ENCODE data around the gene AMH. TPM values are rescaled to one million over a fixed set of nuclear protein-coding genes. Genes with fewer than 3 reads are reported as not detected.

Gene AMH
- total and polyA plus RNA-seq, 12 donors: 0.15 to 1.0 (median 0.41) TPM

DNA sequence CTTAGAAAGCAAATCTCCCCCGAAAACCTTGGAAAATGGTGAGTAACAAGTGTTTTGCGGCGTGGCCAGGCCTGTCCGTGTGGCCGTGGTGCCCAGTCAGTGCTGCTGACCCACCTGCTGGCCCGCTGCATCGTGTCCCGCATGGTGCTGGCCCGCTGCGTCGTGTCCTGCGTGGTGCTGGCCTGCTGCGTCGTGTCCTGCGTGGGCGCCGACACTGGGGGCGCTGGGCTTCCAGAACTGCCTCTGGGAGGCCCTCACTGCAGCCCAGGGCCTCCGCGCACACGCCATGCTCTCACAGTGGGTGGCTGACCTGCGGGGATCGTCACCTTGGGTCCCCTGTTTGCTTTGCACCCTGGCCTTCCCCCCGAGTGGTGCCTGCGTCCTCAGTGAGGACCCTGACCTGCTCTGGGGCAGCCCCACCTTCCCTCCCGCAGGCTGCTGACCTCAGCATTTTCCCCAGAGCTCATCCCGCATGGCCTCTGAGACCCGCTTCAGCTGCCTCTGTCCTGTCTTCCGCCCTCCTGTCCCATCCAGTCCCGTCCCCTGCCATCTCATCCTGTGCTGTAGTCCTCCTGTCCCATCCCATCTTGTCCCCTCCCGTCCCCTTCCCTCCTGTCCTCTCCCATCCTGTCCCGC is 23.6 kb upstream of the AMH start:
- Histone ChIP-seq H3K27ac (no peak overlapping the region), H3K4me3 (no peak overlapping the region), H3K9me3 (no peaks in the 10 kb centered on the region), H3K36me3 (peaks cover 6 to 98% (median 50%) of the 10 kb centered on the region in 9 donors), H3K4me1 (peaks cover 0 to 20% (median 5%) of the 10 kb centered on the region in 9 donors), H3K27me3 (no peaks in the 10 kb centered on the region)
- WGBS, 2 donors: 96 to 97% methylated on average over 32 of the region's 32 CpGs
- no peak for DNase-seq
- TF ChIP-seq, protein P1, sequence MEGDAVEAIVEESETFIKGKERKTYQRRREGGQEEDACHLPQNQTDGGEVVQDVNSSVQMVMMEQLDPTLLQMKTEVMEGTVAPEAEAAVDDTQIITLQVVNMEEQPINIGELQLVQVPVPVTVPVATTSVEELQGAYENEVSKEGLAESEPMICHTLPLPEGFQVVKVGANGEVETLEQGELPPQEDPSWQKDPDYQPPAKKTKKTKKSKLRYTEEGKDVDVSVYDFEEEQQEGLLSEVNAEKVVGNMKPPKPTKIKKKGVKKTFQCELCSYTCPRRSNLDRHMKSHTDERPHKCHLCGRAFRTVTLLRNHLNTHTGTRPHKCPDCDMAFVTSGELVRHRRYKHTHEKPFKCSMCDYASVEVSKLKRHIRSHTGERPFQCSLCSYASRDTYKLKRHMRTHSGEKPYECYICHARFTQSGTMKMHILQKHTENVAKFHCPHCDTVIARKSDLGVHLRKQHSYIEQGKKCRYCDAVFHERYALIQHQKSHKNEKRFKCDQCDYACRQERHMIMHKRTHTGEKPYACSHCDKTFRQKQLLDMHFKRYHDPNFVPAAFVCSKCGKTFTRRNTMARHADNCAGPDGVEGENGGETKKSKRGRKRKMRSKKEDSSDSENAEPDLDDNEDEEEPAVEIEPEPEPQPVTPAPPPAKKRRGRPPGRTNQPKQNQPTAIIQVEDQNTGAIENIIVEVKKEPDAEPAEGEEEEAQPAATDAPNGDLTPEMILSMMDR (IDR thresholded peaks at IDR 0.05): no peak
- ATAC-seq: no peak
- intact Hi-C loops (cut with DNase I): loop anchor here in 1 of 10 donors (10.0 kb wide), 1 partner anchor 51 kb away; no protein-coding TSS in a partner anchor

DNA sequence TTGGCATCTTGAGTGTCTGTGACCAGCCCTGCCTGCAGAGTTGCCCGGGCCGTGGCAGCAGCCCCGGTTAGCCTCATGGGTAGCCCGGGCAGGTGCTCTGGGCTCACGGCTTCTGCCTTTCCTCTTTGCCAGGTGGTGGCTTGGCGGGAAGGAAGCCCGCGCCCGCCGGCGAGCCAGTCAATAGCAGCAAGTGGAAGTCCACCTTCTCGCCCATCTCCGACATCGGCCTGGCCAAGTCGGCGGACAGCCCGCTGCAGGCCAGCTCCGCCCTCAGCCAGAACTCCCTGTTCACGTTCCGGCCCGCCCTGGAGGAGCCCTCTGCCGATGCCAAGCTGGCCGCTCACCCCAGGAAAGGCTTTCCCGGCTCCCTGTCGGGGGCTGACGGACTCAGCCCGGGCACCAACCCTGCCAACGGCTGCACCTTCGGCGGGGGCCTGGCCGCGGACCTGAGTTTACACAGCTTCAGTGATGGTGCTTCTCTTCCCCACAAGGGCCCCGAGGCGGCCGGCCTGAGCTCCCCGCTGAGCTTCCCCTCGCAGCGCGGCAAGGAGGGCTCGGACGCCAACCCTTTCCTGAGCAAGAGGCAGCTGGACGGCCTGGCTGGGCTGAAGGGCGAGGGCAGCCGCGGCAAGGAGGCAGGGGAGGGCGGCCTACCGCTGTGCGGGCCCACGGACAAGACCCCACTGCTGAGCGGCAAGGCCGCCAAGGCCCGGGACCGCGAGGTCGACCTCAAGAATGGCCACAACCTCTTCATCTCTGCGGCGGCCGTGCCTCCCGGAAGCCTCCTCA is 22.9 kb upstream of the AMH start:
- H3K36me3 ChIP-seq: peaks cover 6 to 97% (median 50%) of the 10 kb centered on the region in 9 donors
- peaks cover 0 to 20% (median 4%) of the 10 kb centered on the region in 9 donors for H3K4me1 ChIP-seq
- WGBS, 2 donors: 94 to 95% methylated on average over 59 of the region's 59 CpGs
- intact Hi-C loops (cut with DNase I): loop anchor here in 1 of 10 donors (10.0 kb wide), 1 partner anchor 51 kb away; no protein-coding TSS in a partner anchor
- DNase-seq: no peak
- H3K4me3 ChIP-seq: no peak overlapping the region
- no peak for ATAC-seq
- TF ChIP-seq, protein P1 (IDR thresholded peaks at IDR 0.05): no peak
- H3K27me3 ChIP-seq: no peaks in the 10 kb centered on the region
- H3K9me3 ChIP-seq: no peaks in the 10 kb centered on the region
- H3K27ac ChIP-seq: no peak overlapping the region

DNA sequence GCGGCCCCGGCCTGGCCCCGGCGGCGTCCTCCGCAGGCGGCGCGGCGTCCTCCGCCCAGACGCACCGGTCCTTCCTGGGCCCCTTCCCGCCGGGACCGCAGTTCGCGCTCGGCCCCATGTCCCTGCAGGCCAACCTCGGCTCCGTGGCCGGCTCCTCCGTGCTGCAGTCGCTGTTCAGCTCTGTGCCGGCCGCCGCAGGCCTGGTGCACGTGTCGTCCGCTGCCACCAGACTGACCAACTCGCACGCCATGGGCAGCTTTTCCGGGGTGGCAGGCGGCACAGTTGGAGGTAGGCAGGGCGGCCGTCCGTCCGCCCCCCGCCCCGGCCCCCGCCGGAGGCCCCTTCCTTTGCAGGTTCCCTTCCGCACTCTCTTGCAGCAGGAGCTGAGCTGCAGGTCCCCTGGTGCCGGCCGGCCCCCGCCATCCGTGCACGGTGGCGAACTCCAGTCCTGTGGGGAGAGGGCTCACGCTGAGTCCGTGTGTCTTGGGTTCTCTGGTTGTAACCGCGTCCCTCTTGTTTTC is 22.2 kb upstream of the AMH start:
- TF ChIP-seq, protein P1 (IDR thresholded peaks at IDR 0.05): no peak
- no peak overlapping the region for H3K27ac ChIP-seq
- H3K9me3 ChIP-seq: no peaks in the 10 kb centered on the region
- peaks cover 6 to 97% (median 50%) of the 10 kb centered on the region in 9 donors for H3K36me3 ChIP-seq
- no peak for DNase-seq
- peaks cover 0 to 19% (median 4%) of the 10 kb centered on the region in 9 donors for H3K4me1 ChIP-seq
- 96% methylated on average over 52 to 53 of the region's 53 CpGs for WGBS, 2 donors
- no peak for ATAC-seq
- intact Hi-C loops (cut with DNase I): loop anchor here in 1 of 10 donors (10.0 kb wide), 1 partner anchor 52 kb away; no protein-coding TSS in a partner anchor
- H3K4me3 ChIP-seq: no peak overlapping the region
- no peaks in the 10 kb centered on the region for H3K27me3 ChIP-seq

DNA sequence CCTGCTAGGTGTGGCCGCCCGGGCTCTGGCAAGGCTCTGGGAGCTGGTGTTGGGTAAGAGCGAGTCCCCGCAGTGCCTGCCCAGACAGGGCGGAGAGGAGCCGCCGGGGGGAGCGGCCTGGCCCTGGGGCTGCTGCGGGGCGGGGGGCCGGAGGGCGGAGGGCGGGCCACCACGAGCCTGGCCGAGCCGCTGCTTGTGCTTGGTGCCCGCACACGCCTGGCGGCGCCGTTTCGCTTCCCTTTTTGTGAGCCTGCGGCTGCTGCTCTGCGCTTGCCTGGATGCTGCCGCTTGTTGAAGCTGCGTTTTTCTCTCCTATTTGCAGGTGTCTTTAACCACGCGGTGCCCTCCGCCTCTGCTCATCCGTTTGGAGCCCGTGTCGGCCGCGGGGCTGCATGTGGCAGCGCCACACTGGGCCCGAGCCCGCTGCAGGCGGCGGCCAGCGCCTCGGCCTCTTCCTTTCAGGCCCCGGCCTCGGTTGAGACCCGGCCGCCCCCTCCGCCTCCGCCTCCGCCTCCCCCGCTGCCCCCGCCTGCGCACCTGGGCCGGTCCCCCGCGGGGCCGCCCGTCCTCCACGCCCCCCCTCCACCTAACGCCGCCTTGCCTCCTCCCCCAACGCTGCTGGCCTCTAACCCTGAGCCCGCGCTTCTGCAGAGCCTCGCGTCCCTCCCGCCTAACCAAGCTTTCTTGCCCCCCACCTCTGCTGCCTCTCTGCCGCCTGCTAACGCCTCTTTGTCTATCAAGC is 21.5 kb upstream of the AMH start:
- intact Hi-C loops (cut with DNase I): loop anchor here in 1 of 10 donors (10.0 kb wide), 1 partner anchor 53 kb away; no protein-coding TSS in a partner anchor
- WGBS, 2 donors: 93 to 94% methylated on average over 59 to 67 of the region's 67 CpGs

More for the DNA sequence above, 21.5 kb upstream of the AMH start:
- Histone ChIP-seq H3K27ac (no peak overlapping the region), H3K36me3 (peaks cover 6 to 97% (median 45%) of the 10 kb centered on the region in 9 donors), H3K27me3 (no peaks in the 10 kb centered on the region), H3K4me3 (no peak overlapping the region), H3K9me3 (no peaks in the 10 kb centered on the region), H3K4me1 (peaks cover 0 to 24% (median 4%) of the 10 kb centered on the region in 9 donors)
- ATAC-seq (no peak), DNase-seq (no peak)
- TF ChIP-seq, protein P1 (IDR thresholded peaks at IDR 0.05): no peak
